Lower leg skin (tissue), 3 donors: Measurements from ENCODE around the gene OR4C11.

ENCODE experiments used
- POLR2A ChIP-seq, 2 donors: fragments of 450-650 bp; IDR thresholded peaks; one replicate each; pipeline ENCODE4 v1.6.1; 2016 to 2017; ENCODE audit warnings: antibody characterized with exemption in 2 of 2, mild to moderate bottlenecking in 1 of 2, moderate library complexity in 1 of 2
- TF ChIP-seq, protein P1 (sequence below), 3 donors: fragments of 450-650 bp; IDR thresholded peaks; one replicate each; pipeline ENCODE4 v1.5.1; 2016; ENCODE audit warnings: antibody characterized with exemption in 3 of 3, mild to moderate bottlenecking in 3 of 3, moderate library complexity in 2 of 3

DNA sequence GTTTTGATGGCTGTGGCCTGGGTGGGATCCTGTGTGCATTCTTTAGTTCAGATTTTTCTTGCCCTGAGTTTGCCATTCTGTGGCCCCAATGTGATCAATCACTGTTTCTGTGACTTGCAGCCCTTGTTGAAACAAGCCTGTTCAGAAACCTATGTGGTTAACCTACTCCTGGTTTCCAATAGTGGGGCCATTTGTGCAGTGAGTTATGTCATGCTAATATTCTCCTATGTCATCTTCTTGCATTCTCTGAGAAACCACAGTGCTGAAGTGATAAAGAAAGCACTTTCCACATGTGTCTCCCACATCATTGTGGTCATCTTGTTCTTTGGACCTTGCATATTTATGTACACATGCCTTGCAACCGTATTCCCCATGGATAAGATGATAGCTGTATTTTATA is 34.9 kb downstream of the OR4C11 start:
- TF ChIP-seq POLR2A (IDR thresholded peaks at IDR 0.05): no peak
- TF ChIP-seq, protein P1, sequence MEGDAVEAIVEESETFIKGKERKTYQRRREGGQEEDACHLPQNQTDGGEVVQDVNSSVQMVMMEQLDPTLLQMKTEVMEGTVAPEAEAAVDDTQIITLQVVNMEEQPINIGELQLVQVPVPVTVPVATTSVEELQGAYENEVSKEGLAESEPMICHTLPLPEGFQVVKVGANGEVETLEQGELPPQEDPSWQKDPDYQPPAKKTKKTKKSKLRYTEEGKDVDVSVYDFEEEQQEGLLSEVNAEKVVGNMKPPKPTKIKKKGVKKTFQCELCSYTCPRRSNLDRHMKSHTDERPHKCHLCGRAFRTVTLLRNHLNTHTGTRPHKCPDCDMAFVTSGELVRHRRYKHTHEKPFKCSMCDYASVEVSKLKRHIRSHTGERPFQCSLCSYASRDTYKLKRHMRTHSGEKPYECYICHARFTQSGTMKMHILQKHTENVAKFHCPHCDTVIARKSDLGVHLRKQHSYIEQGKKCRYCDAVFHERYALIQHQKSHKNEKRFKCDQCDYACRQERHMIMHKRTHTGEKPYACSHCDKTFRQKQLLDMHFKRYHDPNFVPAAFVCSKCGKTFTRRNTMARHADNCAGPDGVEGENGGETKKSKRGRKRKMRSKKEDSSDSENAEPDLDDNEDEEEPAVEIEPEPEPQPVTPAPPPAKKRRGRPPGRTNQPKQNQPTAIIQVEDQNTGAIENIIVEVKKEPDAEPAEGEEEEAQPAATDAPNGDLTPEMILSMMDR (IDR thresholded peaks at IDR 0.05): no peak
